Hematopoietic multipotent progenitor cell treated with erythropoietin and hydrocortisone succinate and interleukin-3 and kit ligand, for 17 days (in vitro differentiated cells): Measurements from ENCODE around the gene UVRAG.

Experiments
- DNase-seq: peaks from one replicate; pipeline ENCODE4 v3.0.0-alpha.2; 2015; ENCODE audit warnings: low spot score

UVRAG gene

GRCh38 chr11:75784085-75784478 lies 30.9 kb upstream of the UVRAG start:
- no peak for DNase-seq

GRCh38 chr11:75784506-75784905 lies 30.5 kb upstream of the UVRAG start:
- DNase-seq: no peak

- DNase-seq: no peak
These were observed 29.8 kb upstream of the UVRAG start for GRCh38 chr11:75785187-75785586.

DNA sequence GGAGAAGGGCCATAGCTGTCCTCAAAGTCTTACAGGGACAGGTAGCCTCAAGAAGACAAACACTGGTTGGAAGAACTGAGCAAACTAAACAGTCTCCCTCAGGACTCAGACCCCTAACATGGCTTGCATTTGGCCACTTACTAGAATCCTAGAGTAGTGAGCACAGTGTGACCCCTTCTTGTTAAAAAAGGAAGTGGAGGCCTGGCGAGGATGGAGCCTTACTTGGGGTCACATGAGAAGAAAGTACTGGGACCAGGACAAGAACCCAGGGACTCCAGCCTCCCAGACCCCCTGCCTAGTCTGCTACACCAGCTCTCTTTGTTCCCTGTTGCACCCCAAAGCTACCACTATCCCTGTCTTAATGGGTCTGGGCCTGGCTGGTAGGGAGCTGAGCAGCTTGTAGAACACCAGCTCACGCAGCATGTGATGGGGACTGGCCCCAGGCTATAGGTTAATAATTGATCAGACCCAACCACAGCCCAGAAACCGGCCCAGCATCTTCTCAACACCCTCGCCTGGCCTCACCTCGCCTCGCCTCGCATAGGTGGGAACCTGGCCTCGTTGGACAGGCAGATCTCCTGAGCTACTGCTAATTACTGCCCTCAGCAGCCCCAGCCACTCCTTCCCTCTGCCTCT lies 28.8 kb upstream of the UVRAG start:
- DNase-seq: no peak

DNA sequence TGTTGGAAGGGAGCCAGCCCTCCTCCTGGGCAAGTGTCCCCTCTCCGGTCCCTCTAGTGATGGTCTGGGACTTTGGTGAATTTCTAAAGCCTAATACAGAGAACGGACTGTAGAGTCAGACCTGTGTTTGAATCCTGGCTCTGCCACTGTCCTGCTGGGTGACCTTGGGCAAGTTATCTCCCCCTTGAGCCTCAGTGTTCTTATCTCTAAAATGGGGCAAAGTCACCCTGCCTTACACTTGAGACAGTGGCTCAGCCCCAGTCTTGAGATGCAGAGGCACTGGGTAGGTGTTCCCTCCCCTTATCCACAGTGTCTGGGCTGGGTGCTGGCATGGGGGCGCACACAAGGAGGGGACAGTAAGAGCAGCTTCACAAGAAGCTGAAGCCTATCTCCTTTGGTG lies 25.5 kb upstream of the UVRAG start:
- no peak for DNase-seq

DNA sequence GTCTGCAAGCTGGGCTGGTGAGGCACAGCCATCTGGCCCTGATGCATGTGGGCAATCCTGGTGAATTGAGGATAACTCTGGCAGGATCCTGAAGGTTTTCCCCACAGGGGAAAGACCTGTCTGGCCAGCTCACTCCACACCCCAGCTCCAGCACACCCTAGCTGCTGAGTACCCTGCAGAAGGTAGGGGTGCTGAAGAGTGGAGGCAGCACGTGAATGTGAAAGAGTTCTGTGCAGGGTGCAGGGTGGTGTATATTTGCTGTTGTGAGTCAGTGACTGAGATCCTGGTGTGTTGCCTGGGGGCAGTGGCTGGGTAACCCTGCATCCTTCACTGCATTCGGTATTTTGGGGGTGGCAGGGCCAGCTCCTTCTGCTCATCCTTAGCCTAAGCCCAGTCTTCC lies 24.0 kb upstream of the UVRAG start:
- DNase-seq: no peak

- DNase-seq: no peak
These were observed 22.8 kb upstream of the UVRAG start for GRCh38 chr11:75792127-75792731.

- DNase-seq: no peak
These were observed 21.8 kb upstream of the UVRAG start for GRCh38 chr11:75792997-75793800.

- no peak for DNase-seq
These were observed 21.0 kb upstream of the UVRAG start for GRCh38 chr11:75793966-75794365.

GRCh38 chr11:75795276-75796090 lies 19.5 kb upstream of the UVRAG start:
- DNase-seq: no peak

GRCh38 chr11:75796091-75796435 lies 18.9 kb upstream of the UVRAG start:
- DNase-seq: no peak

- no peak for DNase-seq
These were observed 17.9 kb upstream of the UVRAG start for GRCh38 chr11:75797116-75797515.

DNA sequence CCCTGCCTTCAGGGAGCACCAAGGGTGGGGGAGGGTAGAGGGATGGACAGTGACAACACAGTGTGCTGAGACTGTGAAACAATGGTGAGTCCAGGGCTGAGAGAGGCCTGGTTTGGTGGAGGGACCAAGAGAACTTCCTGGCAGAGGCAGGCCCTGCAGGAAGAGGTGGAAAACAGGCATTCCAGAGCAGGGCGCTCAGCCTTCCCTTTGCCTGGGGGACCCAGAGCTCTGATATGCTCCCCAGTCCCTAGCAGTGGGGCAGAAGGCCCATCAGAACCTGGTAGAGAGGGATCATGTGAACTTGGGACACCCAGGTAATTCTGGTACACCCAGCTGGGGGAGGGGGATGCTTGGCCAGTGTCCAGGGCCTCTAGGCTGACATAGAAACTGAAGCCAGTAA lies 17.2 kb upstream of the UVRAG start:
- no peak for DNase-seq

DNA sequence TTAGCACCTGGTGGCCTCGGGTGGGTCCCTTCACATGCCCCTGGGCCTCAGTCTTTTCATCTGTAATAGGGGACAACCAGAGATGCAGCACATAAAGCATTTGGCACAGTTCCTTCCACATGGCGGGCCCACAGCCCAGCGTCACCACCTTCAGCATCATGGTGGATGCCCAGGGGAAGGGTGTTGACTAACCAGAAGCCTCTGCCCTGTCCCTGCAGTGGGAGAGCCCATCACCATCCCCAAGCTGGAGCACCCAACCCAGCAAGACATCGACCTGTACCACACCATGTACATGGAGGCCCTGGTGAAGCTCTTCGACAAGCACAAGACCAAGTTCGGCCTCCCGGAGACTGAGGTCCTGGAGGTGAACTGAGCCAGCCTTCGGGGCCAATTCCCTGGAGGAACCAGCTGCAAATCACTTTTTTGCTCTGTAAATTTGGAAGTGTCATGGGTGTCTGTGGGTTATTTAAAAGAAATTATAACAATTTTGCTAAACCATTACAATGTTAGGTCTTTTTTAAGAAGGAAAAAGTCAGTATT lies 14.8 kb upstream of the UVRAG start:
- no peak for DNase-seq

DNA sequence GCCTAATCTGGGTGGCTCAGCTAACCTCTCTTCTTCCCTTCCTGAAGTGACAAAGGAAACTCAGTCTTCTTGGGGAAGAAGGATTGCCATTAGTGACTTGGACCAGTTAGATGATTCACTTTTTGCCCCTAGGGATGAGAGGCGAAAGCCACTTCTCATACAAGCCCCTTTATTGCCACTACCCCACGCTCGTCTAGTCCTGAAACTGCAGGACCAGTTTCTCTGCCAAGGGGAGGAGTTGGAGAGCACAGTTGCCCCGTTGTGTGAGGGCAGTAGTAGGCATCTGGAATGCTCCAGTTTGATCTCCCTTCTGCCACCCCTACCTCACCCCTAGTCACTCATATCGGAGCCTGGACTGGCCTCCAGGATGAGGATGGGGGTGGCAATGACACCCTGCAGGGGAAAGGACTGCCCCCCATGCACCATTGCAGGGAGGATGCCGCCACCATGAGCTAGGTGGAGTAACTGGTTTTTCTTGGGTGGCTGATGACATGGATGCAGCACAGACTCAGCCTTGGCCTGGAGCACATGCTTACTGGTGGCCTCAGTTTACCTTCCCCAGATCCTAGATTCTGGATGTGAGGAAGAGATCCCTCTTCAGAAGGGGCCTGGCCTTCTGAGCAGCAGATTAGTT lies 14.2 kb upstream of the UVRAG start:
- no peak for DNase-seq

DNA sequence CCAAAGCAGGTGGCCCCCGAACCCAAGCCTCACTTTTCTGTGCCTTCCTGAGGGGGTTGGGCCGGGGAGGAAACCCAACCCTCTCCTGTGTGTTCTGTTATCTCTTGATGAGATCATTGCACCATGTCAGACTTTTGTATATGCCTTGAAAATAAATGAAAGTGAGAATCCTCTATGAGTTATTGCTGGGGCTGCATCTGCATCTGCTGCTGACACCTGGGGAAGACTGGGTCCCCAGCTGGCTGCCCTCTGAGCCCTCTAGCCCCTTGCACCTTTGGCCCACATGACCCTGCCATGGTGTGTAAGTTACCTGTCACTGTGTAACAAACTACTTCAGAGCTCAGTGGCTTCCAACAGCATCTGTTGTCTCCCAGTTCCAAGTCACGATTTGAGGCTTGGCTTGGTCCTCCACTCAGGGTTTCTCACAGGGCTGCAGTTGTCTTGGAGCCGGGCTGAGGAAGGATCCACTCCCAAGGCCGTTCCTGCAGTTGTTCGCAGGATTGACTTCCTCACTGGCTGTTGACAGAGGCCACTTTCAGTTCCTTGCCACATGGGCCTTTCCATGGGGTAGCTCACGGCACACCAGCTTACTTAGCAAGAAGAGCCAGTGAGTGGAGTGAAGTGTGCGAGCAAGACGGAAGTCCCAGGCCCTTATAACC lies 13.5 kb upstream of the UVRAG start:
- DNase-seq: no peak

DNA sequence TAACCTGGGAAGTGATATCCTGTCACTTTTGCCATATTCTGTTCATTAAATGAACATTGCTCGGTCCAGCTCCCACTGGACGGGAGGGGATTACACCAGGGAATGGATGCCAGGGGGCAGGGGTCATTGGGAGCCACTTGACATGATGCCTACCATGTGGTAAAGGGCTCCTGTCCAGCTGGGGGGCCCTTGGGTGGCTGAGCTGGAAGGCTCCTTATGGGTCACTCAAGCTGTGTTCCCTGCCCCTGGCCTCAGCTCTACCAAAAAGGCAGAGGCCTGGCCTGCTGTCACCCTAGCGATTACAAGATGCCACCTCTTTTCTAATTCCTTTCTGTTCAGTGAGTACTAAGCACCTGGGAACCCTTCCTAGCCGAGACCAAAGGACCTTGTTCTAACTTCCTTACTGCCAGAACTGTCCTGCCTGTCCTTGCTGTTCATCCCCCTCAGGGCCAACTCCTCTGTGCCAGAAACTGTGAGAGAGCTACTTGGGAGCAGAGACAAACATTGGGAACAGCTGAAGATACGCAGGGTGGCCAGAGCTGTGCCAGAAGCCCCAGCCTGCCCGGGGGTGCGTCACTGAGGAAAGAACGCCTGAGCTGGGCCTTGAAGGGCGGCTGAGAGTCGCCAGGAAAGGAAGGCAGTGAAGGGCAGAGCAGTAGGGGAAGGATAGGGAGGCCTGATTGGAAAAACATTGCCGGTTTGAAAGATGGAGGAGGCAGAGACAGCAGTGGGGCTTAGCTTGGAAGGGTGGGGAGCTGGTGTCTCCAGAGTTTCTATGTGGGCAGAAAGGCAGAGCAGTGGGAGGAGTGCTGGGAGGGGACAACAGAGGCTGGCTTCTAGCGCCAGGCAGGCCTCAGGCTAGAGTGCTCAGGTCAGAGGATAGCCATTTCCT lies 12.7 kb upstream of the UVRAG start:
- no peak for DNase-seq

DNA sequence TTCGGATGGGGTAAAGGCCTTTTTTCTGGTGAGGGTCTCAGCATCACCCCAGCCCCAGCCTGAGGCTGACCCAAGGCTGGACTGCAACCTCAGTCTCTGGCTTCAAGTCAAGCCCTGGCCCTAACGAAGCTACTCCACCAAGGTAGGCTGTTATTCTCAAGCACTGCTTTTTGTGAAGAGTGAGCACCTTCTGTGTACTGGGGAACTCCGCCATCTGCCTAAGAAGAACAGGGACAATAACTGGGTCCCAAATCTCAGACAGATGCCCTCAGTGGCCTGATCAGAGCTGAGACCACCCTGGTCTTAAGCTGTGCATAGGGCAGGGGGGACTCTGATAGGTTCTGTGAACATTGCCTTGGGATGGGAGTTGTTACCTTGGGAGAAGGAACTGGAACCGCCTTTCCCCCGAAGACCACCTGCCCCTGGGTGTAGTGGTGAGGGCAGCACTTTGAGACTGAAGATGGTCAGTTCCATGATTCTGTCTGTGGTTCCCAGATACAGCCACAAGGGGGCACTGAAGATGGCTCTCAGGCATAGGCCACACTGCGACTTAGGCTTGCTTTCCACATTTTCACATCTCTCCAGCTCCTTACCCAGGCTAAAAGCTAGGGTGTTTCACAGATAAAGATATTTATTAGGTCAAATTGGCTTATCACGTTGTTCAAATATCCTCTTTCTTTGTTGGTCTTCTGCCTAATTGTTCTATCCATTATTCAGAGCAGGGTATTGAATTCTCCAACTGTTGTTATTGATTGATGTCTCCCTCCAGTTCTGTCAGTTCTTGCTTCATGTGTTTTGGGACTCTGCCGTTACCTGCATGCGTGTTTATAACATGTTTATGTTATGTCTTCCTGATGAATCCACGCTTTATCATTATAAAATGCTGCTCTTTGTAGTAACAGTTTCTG lies 11.8 kb upstream of the UVRAG start:
- DNase-seq: peak; percentile 85

DNA sequence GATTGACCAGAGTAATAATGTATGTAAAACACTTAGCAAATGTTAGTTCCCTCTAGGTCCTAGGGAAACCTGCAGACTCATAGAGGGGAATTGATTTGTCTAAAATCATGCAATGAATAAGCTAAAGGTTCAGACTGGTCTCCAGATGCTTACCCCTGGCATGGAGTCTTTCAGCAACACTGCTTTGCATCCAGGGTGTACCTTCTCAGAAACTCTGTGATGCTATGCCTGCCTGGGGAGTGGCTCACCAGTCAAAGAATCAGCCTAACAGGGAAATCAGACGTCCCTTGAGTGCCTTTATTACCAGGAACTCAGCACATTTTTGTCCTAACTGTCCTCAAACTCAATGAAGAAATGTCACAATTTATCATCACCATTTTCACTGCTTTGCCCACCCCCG lies 5.9 kb upstream of the UVRAG start:
- DNase-seq: no peak
